ENCODE results near the gene MRPL36.

- TF ChIP-seq EZH2 (IDR thresholded peaks at IDR 0.05) (no peak), POLR2AphosphoS5 (IDR thresholded peaks at IDR 0.05; ENCODE audit: borderline replicate concordance, low read depth, low read length) (no peak), FOXP2 (optimal IDR thresholded peaks at IDR 0.05; ENCODE audit: control extremely low read depth, extremely low read length, insufficient read depth) (no peak)
Measured at GRCh38 chr5:1751864-1752822, 47.5 kb downstream of the MRPL36 start.

Data from SK-N-MC (cell line).